BE2C (cell line): ENCODE measurements around the gene BCAM.

Source experiments
- DNase-seq: peaks from one replicate; pipeline ENCODE4 v3.0.0-alpha.2; 2020
- H3K27me3 ChIP-seq: fragments of 250-450 bp; sonication (Bioruptor Pico); 2 replicates; pipeline ENCODE4 v1.5.1; 2020; ENCODE audit warnings: mild to moderate bottlenecking
- H3K36me3 ChIP-seq: fragments of 250-450 bp; sonication (Bioruptor Pico); 2 replicates; pipeline ENCODE4 v1.5.1; 2020; ENCODE audit warnings: mild to moderate bottlenecking
- H3K4me1 ChIP-seq: fragments of 250-450 bp; sonication (Bioruptor Pico); 2 replicates; pipeline ENCODE4 v1.5.1; 2020
- H3K4me3 ChIP-seq: 2 replicates; pipeline ENCODE4 v1.5.1; 2011; ENCODE audit warnings: low read depth, low read length
- H3K9me3 ChIP-seq: fragments of 250-450 bp; sonication (Bioruptor Pico); 2 replicates; pipeline ENCODE4 v1.5.1; 2020
- CTCF ChIP-seq: IDR thresholded peaks from 2 replicates; pipeline ENCODE4 v1.5.1; 2012; ENCODE audit warnings: mild to moderate bottlenecking, low read depth, low read length

Gene BCAM

GRCh38 chr19:44785993-44786392 lies 22.9 kb upstream of the BCAM start:
- Histone ChIP-seq H3K9me3 (no peaks in the 10 kb centered on the region), H3K4me3 (no peak overlapping the region), H3K4me1 (no peaks in the 10 kb centered on the region), H3K27me3 (peaks cover 4% of the 10 kb centered on the region; the same call in 1 of the 2 replicates), H3K36me3 (no peaks in the 10 kb centered on the region)
- TF ChIP-seq CTCF, result no peak
- DNase-seq, result no peak

GRCh38 chr19:44788971-44789370 lies 19.9 kb upstream of the BCAM start:
- Histone ChIP-seq H3K36me3 (no peaks in the 10 kb centered on the region), H3K4me3 (no peak overlapping the region), H3K27me3 (peaks cover 4% of the 10 kb centered on the region; the same call in 1 of the 2 replicates), H3K4me1 (no peaks in the 10 kb centered on the region), H3K9me3 (no peaks in the 10 kb centered on the region)
- no peak for TF ChIP-seq CTCF
- DNase-seq, result no peak

- Histone ChIP-seq H3K9me3 (no peaks in the 10 kb centered on the region), H3K4me1 (no peaks in the 10 kb centered on the region), H3K36me3 (no peaks in the 10 kb centered on the region), H3K4me3 (no peak overlapping the region), H3K27me3 (peaks cover 4% of the 10 kb centered on the region; the same call in 1 of the 2 replicates)
- DNase-seq, result no peak
- TF ChIP-seq CTCF, result no peak
Measured at GRCh38 chr19:44789943-44790483, 18.9 kb upstream of the BCAM start.

- TF ChIP-seq CTCF, result no peak
- Histone ChIP-seq H3K27me3 (no peaks in the 10 kb centered on the region), H3K4me3 (no peak overlapping the region), H3K36me3 (no peaks in the 10 kb centered on the region), H3K4me1 (no peaks in the 10 kb centered on the region), H3K9me3 (no peaks in the 10 kb centered on the region)
- no peak for DNase-seq
Measured at GRCh38 chr19:44792281-44792680, 16.6 kb upstream of the BCAM start.

GRCh38 chr19:44794610-44795009 lies 14.3 kb upstream of the BCAM start:
- TF ChIP-seq CTCF, result no peak
- DNase-seq, result no peak
- Histone ChIP-seq H3K36me3 (no peaks in the 10 kb centered on the region), H3K4me3 (no peak overlapping the region), H3K4me1 (no peaks in the 10 kb centered on the region), H3K27me3 (no peaks in the 10 kb centered on the region), H3K9me3 (no peaks in the 10 kb centered on the region)

- no peaks in the 10 kb centered on the region for H3K36me3 ChIP-seq
- TF ChIP-seq CTCF, result no peak
- no peaks in the 10 kb centered on the region for H3K4me1 ChIP-seq
Measured at GRCh38 chr19:44795398-44795987, 13.4 kb upstream of the BCAM start.

More at GRCh38 chr19:44795398-44795987, 13.4 kb upstream of the BCAM start:
- Histone ChIP-seq H3K4me3 (no peak overlapping the region), H3K9me3 (no peaks in the 10 kb centered on the region), H3K27me3 (no peaks in the 10 kb centered on the region)
- no peak for DNase-seq
